ENCODE data around the gene GTPBP1. TPM values are rescaled to one million over a fixed set of nuclear protein-coding genes. Genes with fewer than 3 reads are reported as not detected.

Gene GTPBP1
- total and polyA plus RNA-seq, 2 of the 13 experiments (the other 11 are each of a cell fraction or from before 2014, with no cell fraction given) = 22.3 to 27.0 TPM

- TF ChIP-seq ERF (CRISPR knock-in tag; IDR thresholded peaks at IDR 0.05) = peak; percentile 71; the same call in 1 of the 2 replicates
- no peak for TF ChIP-seq PCBP2 (optimal IDR thresholded peaks at IDR 0.05; ENCODE audit: low read depth, low read length, poor library complexity, severe bottlenecking)
- TF ChIP-seq, protein P1, sequence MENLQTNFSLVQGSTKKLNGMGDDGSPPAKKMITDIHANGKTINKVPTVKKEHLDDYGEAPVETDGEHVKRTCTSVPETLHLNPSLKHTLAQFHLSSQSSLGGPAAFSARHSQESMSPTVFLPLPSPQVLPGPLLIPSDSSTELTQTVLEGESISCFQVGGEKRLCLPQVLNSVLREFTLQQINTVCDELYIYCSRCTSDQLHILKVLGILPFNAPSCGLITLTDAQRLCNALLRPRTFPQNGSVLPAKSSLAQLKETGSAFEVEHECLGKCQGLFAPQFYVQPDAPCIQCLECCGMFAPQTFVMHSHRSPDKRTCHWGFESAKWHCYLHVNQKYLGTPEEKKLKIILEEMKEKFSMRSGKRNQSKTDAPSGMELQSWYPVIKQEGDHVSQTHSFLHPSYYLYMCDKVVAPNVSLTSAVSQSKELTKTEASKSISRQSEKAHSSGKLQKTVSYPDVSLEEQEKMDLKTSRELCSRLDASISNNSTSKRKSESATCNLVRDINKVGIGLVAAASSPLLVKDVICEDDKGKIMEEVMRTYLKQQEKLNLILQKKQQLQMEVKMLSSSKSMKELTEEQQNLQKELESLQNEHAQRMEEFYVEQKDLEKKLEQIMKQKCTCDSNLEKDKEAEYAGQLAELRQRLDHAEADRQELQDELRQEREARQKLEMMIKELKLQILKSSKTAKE (CRISPR knock-in tag; IDR thresholded peaks at IDR 0.05; ENCODE audit: borderline replicate concordance) = peak; percentile 84
- peak; percentile 87 for TF ChIP-seq ZNF746 (CRISPR knock-in tag; IDR thresholded peaks at IDR 0.05)
- no peak for TF ChIP-seq NONO (IDR thresholded peaks at IDR 0.05)
- TF ChIP-seq NONO (CRISPR knock-in tag; conservative IDR thresholded peaks at IDR 0.05) = peak; percentile 84
- no peak for TF ChIP-seq ZNF883 (CRISPR knock-in tag; IDR thresholded peaks at IDR 0.05; ENCODE audit: not compliant biosample characterization)
- TF ChIP-seq KDM2A (CRISPR knock-in tag; IDR thresholded peaks at IDR 0.05; ENCODE audit: borderline replicate concordance, low read depth) = peak; percentile 66; the same call in 1 of the 2 replicates
- TF ChIP-seq ZFP41 (CRISPR knock-in tag; IDR thresholded peaks at IDR 0.05; ENCODE audit: borderline replicate concordance) = no peak
- no peak for TF ChIP-seq AGO2 (optimal IDR thresholded peaks at IDR 0.05; ENCODE audit: low read depth, low read length)
- no peak for TF ChIP-seq ZNF263 (CRISPR knock-in tag; IDR thresholded peaks at IDR 0.05)
- TF ChIP-seq DBP (CRISPR knock-in tag; IDR thresholded peaks at IDR 0.05; ENCODE audit: not compliant biosample characterization) = no peak
- no peak for TF ChIP-seq ZSCAN30 (CRISPR knock-in tag; IDR thresholded peaks at IDR 0.05)
- no peak for TF ChIP-seq PLRG1 (conservative IDR thresholded peaks at IDR 0.05)
- TF ChIP-seq ZNF276 (CRISPR knock-in tag; IDR thresholded peaks at IDR 0.05; ENCODE audit: low read depth) = no peak
- no peak for TF ChIP-seq SNRNP70 (IDR thresholded peaks at IDR 0.05; ENCODE audit: low read depth, low read length)
- TF ChIP-seq ZNF124 (CRISPR knock-in tag; IDR thresholded peaks at IDR 0.05) = no peak
- no peak; the same call in 1 of the 2 replicates for TF ChIP-seq AHDC1 (CRISPR knock-in tag; IDR thresholded peaks at IDR 0.05; ENCODE audit: borderline replicate concordance)
- TF ChIP-seq KDM1A (CRISPR knock-in tag; IDR thresholded peaks at IDR 0.05) = no peak
- no peak for TF ChIP-seq RAD51 (IDR thresholded peaks at IDR 0.05; ENCODE audit: borderline replicate concordance)
These were observed 49.6 kb downstream of the GTPBP1 start (continued) for GRCh38 chr22:38755155-38755910.
